ENCODE measurements around the gene STXBP6.

DNA sequence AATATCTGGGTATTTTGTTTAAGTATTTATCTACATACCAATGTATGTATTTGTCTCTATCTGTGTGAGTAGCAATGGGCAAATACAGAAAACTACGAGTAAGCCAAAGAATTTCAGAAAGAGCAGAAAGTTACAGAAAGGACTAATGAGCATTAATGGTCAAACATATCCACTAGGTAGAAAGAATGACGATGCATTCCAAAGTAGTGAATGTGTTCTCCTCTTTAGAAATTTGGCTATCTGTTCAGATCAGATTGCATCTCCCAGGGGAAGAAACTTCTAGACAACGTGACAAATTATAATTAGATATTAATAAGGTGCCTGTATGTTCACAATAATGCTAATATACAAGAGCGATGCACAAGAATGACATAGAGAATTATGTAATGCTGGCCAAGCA lies 221.5 kb downstream of the STXBP6 start:
- TF ChIP-seq RNF219 (CRISPR knock-in tag; IDR thresholded peaks at IDR 0.05) (no peak), ZNF274 (CRISPR knock-in tag; IDR thresholded peaks at IDR 0.05) (no peak), EZH2 (conservative IDR thresholded peaks at IDR 0.05; ENCODE audit: low read depth, low read length) (no peak), CENPT (CRISPR knock-in tag; IDR thresholded peaks at IDR 0.05; ENCODE audit: low read depth) (no peak), ZBTB38 (CRISPR knock-in tag; IDR thresholded peaks at IDR 0.05) (no peak), CBX5 (CRISPR knock-in tag; IDR thresholded peaks at IDR 0.05; ENCODE audit: borderline replicate concordance) (no peak), RAD21 (CRISPR knock-in tag; IDR thresholded peaks at IDR 0.05) (no peak), NR2C2 (CRISPR knock-in tag; IDR thresholded peaks at IDR 0.05; ENCODE audit: borderline replicate concordance) (no peak)
- TF ChIP-seq, protein P1, sequence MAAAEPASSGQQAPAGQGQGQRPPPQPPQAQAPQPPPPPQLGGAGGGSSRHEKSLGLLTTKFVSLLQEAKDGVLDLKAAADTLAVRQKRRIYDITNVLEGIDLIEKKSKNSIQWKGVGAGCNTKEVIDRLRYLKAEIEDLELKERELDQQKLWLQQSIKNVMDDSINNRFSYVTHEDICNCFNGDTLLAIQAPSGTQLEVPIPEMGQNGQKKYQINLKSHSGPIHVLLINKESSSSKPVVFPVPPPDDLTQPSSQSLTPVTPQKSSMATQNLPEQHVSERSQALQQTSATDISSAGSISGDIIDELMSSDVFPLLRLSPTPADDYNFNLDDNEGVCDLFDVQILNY (CRISPR knock-in tag; conservative IDR thresholded peaks at IDR 0.05): no peak
- TF ChIP-seq, protein P2, sequence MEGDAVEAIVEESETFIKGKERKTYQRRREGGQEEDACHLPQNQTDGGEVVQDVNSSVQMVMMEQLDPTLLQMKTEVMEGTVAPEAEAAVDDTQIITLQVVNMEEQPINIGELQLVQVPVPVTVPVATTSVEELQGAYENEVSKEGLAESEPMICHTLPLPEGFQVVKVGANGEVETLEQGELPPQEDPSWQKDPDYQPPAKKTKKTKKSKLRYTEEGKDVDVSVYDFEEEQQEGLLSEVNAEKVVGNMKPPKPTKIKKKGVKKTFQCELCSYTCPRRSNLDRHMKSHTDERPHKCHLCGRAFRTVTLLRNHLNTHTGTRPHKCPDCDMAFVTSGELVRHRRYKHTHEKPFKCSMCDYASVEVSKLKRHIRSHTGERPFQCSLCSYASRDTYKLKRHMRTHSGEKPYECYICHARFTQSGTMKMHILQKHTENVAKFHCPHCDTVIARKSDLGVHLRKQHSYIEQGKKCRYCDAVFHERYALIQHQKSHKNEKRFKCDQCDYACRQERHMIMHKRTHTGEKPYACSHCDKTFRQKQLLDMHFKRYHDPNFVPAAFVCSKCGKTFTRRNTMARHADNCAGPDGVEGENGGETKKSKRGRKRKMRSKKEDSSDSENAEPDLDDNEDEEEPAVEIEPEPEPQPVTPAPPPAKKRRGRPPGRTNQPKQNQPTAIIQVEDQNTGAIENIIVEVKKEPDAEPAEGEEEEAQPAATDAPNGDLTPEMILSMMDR (CRISPR knock-in tag; IDR thresholded peaks at IDR 0.05): no peak
- TF ChIP-seq, protein P3, sequence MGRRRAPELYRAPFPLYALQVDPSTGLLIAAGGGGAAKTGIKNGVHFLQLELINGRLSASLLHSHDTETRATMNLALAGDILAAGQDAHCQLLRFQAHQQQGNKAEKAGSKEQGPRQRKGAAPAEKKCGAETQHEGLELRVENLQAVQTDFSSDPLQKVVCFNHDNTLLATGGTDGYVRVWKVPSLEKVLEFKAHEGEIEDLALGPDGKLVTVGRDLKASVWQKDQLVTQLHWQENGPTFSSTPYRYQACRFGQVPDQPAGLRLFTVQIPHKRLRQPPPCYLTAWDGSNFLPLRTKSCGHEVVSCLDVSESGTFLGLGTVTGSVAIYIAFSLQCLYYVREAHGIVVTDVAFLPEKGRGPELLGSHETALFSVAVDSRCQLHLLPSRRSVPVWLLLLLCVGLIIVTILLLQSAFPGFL (CRISPR knock-in tag; IDR thresholded peaks at IDR 0.05): no peak
- TF ChIP-seq, protein P4, sequence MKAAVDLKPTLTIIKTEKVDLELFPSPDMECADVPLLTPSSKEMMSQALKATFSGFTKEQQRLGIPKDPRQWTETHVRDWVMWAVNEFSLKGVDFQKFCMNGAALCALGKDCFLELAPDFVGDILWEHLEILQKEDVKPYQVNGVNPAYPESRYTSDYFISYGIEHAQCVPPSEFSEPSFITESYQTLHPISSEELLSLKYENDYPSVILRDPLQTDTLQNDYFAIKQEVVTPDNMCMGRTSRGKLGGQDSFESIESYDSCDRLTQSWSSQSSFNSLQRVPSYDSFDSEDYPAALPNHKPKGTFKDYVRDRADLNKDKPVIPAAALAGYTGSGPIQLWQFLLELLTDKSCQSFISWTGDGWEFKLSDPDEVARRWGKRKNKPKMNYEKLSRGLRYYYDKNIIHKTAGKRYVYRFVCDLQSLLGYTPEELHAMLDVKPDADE (CRISPR knock-in tag; IDR thresholded peaks at IDR 0.05): no peak
- TF ChIP-seq, protein P5, sequence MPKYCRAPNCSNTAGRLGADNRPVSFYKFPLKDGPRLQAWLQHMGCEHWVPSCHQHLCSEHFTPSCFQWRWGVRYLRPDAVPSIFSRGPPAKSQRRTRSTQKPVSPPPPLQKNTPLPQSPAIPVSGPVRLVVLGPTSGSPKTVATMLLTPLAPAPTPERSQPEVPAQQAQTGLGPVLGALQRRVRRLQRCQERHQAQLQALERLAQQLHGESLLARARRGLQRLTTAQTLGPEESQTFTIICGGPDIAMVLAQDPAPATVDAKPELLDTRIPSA (CRISPR knock-in tag; IDR thresholded peaks at IDR 0.05; ENCODE audit: borderline replicate concordance): no peak

All from HepG2 (cell line).